Ishikawa (cell line): ENCODE data around the gene RBMS1.

Source experiments
- CEBPB ChIP-seq: IDR thresholded peaks from 2 replicates; pipeline ENCODE4 v1.6.1; 2012
- EGR1 ChIP-seq: IDR thresholded peaks from 2 replicates; pipeline ENCODE4 v1.6.1; 2012
- EP300 ChIP-seq: IDR thresholded peaks from 2 replicates; pipeline ENCODE4 v1.6.1; 2012; ENCODE audit warnings: borderline replicate concordance
- FOXM1 ChIP-seq: IDR thresholded peaks from 2 replicates; pipeline ENCODE4 v1.6.1; 2012; ENCODE audit warnings: low read depth, borderline replicate concordance
- MAX ChIP-seq: IDR thresholded peaks from 2 replicates; pipeline ENCODE4 v1.6.1; 2012
- NFIC ChIP-seq: IDR thresholded peaks from 2 replicates; pipeline ENCODE4 v1.6.1; 2012
- RAD21 ChIP-seq: IDR thresholded peaks from 2 replicates; pipeline ENCODE4 v1.6.1; 2012; ENCODE audit warnings: low read depth
- REST ChIP-seq: IDR thresholded peaks from 2 replicates; pipeline ENCODE4 v1.6.1; 2012; ENCODE audit warnings: low read depth, mild to moderate bottlenecking
- TAF1 ChIP-seq: IDR thresholded peaks from 2 replicates; pipeline ENCODE4 v1.6.1; 2012; ENCODE audit warnings: low read depth, mild to moderate bottlenecking
- TCF12 ChIP-seq: IDR thresholded peaks from 2 replicates; pipeline ENCODE4 v1.6.1; 2012; ENCODE audit warnings: low read depth
- TEAD4 ChIP-seq: IDR thresholded peaks from 2 replicates; pipeline ENCODE4 v1.6.1; 2012
- USF1 ChIP-seq: IDR thresholded peaks from 2 replicates; pipeline ENCODE4 v1.6.1; 2012
- YY1 ChIP-seq: IDR thresholded peaks from 2 replicates; pipeline ENCODE4 v1.6.1; 2012; ENCODE audit warnings: low read depth

Gene RBMS1

GRCh38 chr2:160255408-160255807 is 238.2 kb downstream of the RBMS1 start:
- TF ChIP-seq MAX (peak; percentile 63), YY1 (peak; percentile 78; the same call in 1 of the 2 replicates), RAD21 (peak; percentile 4; the same call in 1 of the 2 replicates), TEAD4 (peak; percentile 98), TAF1 (no peak), EP300 (peak; percentile 97), NFIC (peak; percentile 90), USF1 (no peak), CEBPB (no peak; the same call in 1 of the 2 replicates), EGR1 (no peak), FOXM1 (peak; percentile 87), TCF12 (peak; percentile 95)

GRCh38 chr2:160254189-160254762 is 239.3 kb downstream of the RBMS1 start:
- no peak for TF ChIP-seq USF1
- TF ChIP-seq TCF12 = peak; percentile 87
- peak; percentile 85 for TF ChIP-seq FOXM1
- peak; percentile 82 for TF ChIP-seq TEAD4
- peak; percentile 81 for TF ChIP-seq NFIC
- TF ChIP-seq MAX = no peak
- peak; percentile 92 for TF ChIP-seq EP300

GRCh38 chr2:160253440-160254188 is 240.0 kb downstream of the RBMS1 start:
- TF ChIP-seq NFIC (peak; percentile 53; the same call in 1 of the 2 replicates), EP300 (peak; percentile 36; the same call in 1 of the 2 replicates), REST (no peak), MAX (0 out of 2 replicates have a peak, but pooled peaks have one; percentile 25), TEAD4 (peak; percentile 46; the same call in 1 of the 2 replicates)

GRCh38 chr2:160252900-160253299 is 240.7 kb downstream of the RBMS1 start:
- TF ChIP-seq NFIC (no peak), FOXM1 (no peak), MAX (no peak), CEBPB (no peak), TEAD4 (no peak)

- no peak for TF ChIP-seq TAF1
- TF ChIP-seq RAD21 = peak; percentile 73
- TF ChIP-seq EP300 = no peak
These were observed 241.2 kb downstream of the RBMS1 start for GRCh38 chr2:160252278-160252887.

GRCh38 chr2:160251569-160251968 is 242.0 kb downstream of the RBMS1 start:
- no peak for TF ChIP-seq YY1
- TF ChIP-seq NFIC = no peak
- TF ChIP-seq CEBPB = no peak
- TF ChIP-seq EGR1 = no peak
- TF ChIP-seq TCF12 = no peak

- no peak for TF ChIP-seq YY1
These were observed 243.7 kb downstream of the RBMS1 start for GRCh38 chr2:160249876-160250275.
